ENCODE measurements around the gene MAGEL2.

MAGEL2 gene
- 0 to 1.2 (median 0) reads per million in 17 experiments for total RNA-seq

- DNase-seq = no peak
These were observed at the start of gene MAGEL2 for GRCh38 chr15:23647421-23648370. Gene MAGEL2 (minus strand): TSS chr15:23647867. CDS start chr15:23647742, 125 bp downstream.

GRCh38 chr15:23695282-23695681, 47.6 kb upstream of the MAGEL2 start:
- DNase-seq = no peak

- no peak for DNase-seq
These were observed 46.9 kb upstream of the MAGEL2 start for GRCh38 chr15:23694592-23694991.

- DNase-seq = no peak
These were observed 42.8 kb upstream of the MAGEL2 start for GRCh38 chr15:23690450-23690852.

- DNase-seq = no peak
These were observed 42.3 kb upstream of the MAGEL2 start for GRCh38 chr15:23690015-23690414.

GRCh38 chr15:23687143-23687470, 39.4 kb upstream of the MAGEL2 start, which contains the start of gene NDN:
Gene NDN (minus strand): TSS chr15:23687305. CDS start chr15:23687217, 88 bp downstream.
- DNase-seq = peak; percentile 36 to 70 (median 58)

- DNase-seq = no peak
These were observed 38.9 kb upstream of the MAGEL2 start for GRCh38 chr15:23686466-23687142.

- DNase-seq = no peak
These were observed 23.8 kb upstream of the MAGEL2 start for GRCh38 chr15:23671481-23671880.

- DNase-seq = no peak
These were observed 23.3 kb upstream of the MAGEL2 start for GRCh38 chr15:23670970-23671369.

GRCh38 chr15:23663232-23663631, 15.6 kb upstream of the MAGEL2 start:
- DNase-seq = no peak

- DNase-seq = peak; percentile 11 to 27 (median 18)
These were observed 1.4 kb upstream of the MAGEL2 start for GRCh38 chr15:23648920-23649515.

- no peak for DNase-seq
These were observed 719 bp downstream of the MAGEL2 start for GRCh38 chr15:23647001-23647295.

- DNase-seq = no peak
These were observed 1.3 kb downstream of the MAGEL2 start for GRCh38 chr15:23646165-23647000.

GRCh38 chr15:23645371-23646164, 2.1 kb downstream of the MAGEL2 start:
- no peak for DNase-seq

- DNase-seq = no peak
These were observed 2.8 kb downstream of the MAGEL2 start for GRCh38 chr15:23644829-23645228.

- DNase-seq = peak; percentile 61 to 73 (median 68)
These were observed 5.1 kb downstream of the MAGEL2 start for GRCh38 chr15:23642413-23643044.

- no peak for DNase-seq
These were observed 13.5 kb downstream of the MAGEL2 start for GRCh38 chr15:23634181-23634580.

GRCh38 chr15:23629234-23629805, 18.3 kb downstream of the MAGEL2 start:
- DNase-seq = peak in 3 of 4 experiments; percentile 5 to 19 (median 8)

- no peak for DNase-seq
These were observed 18.9 kb downstream of the MAGEL2 start for GRCh38 chr15:23628612-23629233.

GRCh38 chr15:23616536-23616935, 31.1 kb downstream of the MAGEL2 start:
- peak in 1 of 4 experiments; percentile 1 for DNase-seq

Data from suppressor macrophage (primary cell).